ENCODE measurements around the gene NEK4. TPM values are rescaled to one million over a fixed set of nuclear protein-coding genes. Genes with fewer than 3 reads are reported as not detected.
"Not testable (repeated sequence)": the region's sequence is repeated elsewhere in the genome, so short reads cannot be mapped to it uniquely, and the experiment has no call there.

Gene NEK4
- total RNA-seq, 1 experiment from 2014 or later = 22.9 TPM

GRCh38 chr3:52777959-52778805 is 7.4 kb upstream of the NEK4 start:
- no peak for DNase-seq (ENCODE audit: low read depth)

- DNase-seq (ENCODE audit: low read depth) = no peak
These were observed 6.6 kb upstream of the NEK4 start, which contains the start of gene ITIH1 for GRCh38 chr3:52777127-52777958. Gene ITIH1 (plus strand): TSS chr3:52777599. CDS start chr3:52777616, 17 bp downstream.

GRCh38 chr3:52776486-52776885 is 5.7 kb upstream of the NEK4 start:
- not testable (repeated sequence) for DNase-seq (ENCODE audit: low read depth)

- no peak for DNase-seq (ENCODE audit: low read depth)
These were observed 5.1 kb upstream of the NEK4 start for GRCh38 chr3:52775877-52776276.

- DNase-seq (ENCODE audit: low read depth) = no peak
These were observed 4.4 kb upstream of the NEK4 start for GRCh38 chr3:52774901-52775864.

GRCh38 chr3:52774066-52774713 is 3.5 kb upstream of the NEK4 start:
- no peak for DNase-seq (ENCODE audit: low read depth)

GRCh38 chr3:52773361-52774065 is 2.8 kb upstream of the NEK4 start:
- DNase-seq (ENCODE audit: low read depth) = no peak

- no peak for DNase-seq (ENCODE audit: low read depth)
These were observed 962 bp upstream of the NEK4 start for GRCh38 chr3:52771702-52772101.

- DNase-seq (ENCODE audit: low read depth) = no peak
These were observed 568 bp upstream of the NEK4 start for GRCh38 chr3:52771334-52771681.

- DNase-seq (ENCODE audit: low read depth) = no peak
These were observed 819 bp downstream of the NEK4 start for GRCh38 chr3:52769786-52770455.

GRCh38 chr3:52763466-52763865 is 7.3 kb downstream of the NEK4 start:
- no peak for DNase-seq (ENCODE audit: low read depth)

GRCh38 chr3:52756141-52756540 is 14.6 kb downstream of the NEK4 start:
- DNase-seq (ENCODE audit: low read depth) = no peak

GRCh38 chr3:52754373-52754772 is 16.4 kb downstream of the NEK4 start:
- DNase-seq (ENCODE audit: low read depth) = no peak

- no peak for DNase-seq (ENCODE audit: low read depth)
These were observed 18.6 kb downstream of the NEK4 start for GRCh38 chr3:52752045-52752660.

GRCh38 chr3:52743721-52744120 is 27.0 kb downstream of the NEK4 start:
- DNase-seq (ENCODE audit: low read depth) = no peak

GRCh38 chr3:52743152-52743551 is 27.6 kb downstream of the NEK4 start:
- no peak for DNase-seq (ENCODE audit: low read depth)

GRCh38 chr3:52742418-52743041 is 28.2 kb downstream of the NEK4 start:
- peak; percentile 3 for DNase-seq (ENCODE audit: low read depth)

- no peak for DNase-seq (ENCODE audit: low read depth)
These were observed 31.0 kb downstream of the NEK4 start for GRCh38 chr3:52739730-52740129.
